HG02610 (cell line): ENCODE measurements around the gene FBXW8.

Source experiments
- ATAC-seq: cut with Tn5 transposase; IDR thresholded peaks from one replicate; pipeline ENCODE4 v1.9.1; 2021; ENCODE audit warnings: mild to moderate bottlenecking, moderate library complexity; ENCODE audit not compliant: unreplicated experiment

The FBXW8 gene

GRCh38 chr12:117018685-117019084 lies 107.9 kb downstream of the FBXW8 start:
- no peak for ATAC-seq

GRCh38 chr12:117019866-117020265 lies 109.1 kb downstream of the FBXW8 start:
- no peak for ATAC-seq

- no peak for ATAC-seq
Measured at GRCh38 chr12:117020536-117021220, 109.9 kb downstream of the FBXW8 start.

GRCh38 chr12:117022465-117022864 lies 111.7 kb downstream of the FBXW8 start:
- no peak for ATAC-seq

- ATAC-seq = no peak
Measured at GRCh38 chr12:117023998-117024960, 113.5 kb downstream of the FBXW8 start.

- no peak for ATAC-seq
Measured at GRCh38 chr12:117024961-117025480, 114.3 kb downstream of the FBXW8 start.

- ATAC-seq = no peak
Measured at GRCh38 chr12:117025481-117026151, 114.9 kb downstream of the FBXW8 start.

- ATAC-seq = no peak
Measured at GRCh38 chr12:117026343-117026742, 115.6 kb downstream of the FBXW8 start.

- no peak for ATAC-seq
Measured at GRCh38 chr12:117026921-117027250, 116.1 kb downstream of the FBXW8 start.

GRCh38 chr12:117027251-117028086 lies 116.7 kb downstream of the FBXW8 start:
- no peak for ATAC-seq

GRCh38 chr12:117028254-117028653 lies 117.5 kb downstream of the FBXW8 start:
- ATAC-seq = no peak

- no peak for ATAC-seq
Measured at GRCh38 chr12:117030187-117030900, 119.6 kb downstream of the FBXW8 start.

GRCh38 chr12:117031843-117032592 lies 121.3 kb downstream of the FBXW8 start:
- no peak for ATAC-seq

GRCh38 chr12:117032593-117033381 lies 122.0 kb downstream of the FBXW8 start:
- no peak for ATAC-seq

- no peak for ATAC-seq
Measured at GRCh38 chr12:117033382-117034221, 122.9 kb downstream of the FBXW8 start.

GRCh38 chr12:117034249-117034648 lies 123.5 kb downstream of the FBXW8 start:
- no peak for ATAC-seq

- ATAC-seq = no peak
Measured at GRCh38 chr12:117034701-117035151, 124.0 kb downstream of the FBXW8 start.
